ENCODE measurements around the gene HAT1. TPM values are rescaled to one million over a fixed set of nuclear protein-coding genes. Genes with fewer than 3 reads are reported as not detected.
A peak's percentile ranks its signal among the peaks of the same experiment; 100 is the strongest.

HAT1 gene
- total RNA-seq, 1 donor: 46.6 TPM

GRCh38 chr2:171956135-171956825 is 34.0 kb downstream of the HAT1 start:
- TF ChIP-seq CTCF (IDR thresholded peaks at IDR 0.05; ENCODE audit: insufficient read depth, low read depth, low read length): no peak
- H3K4me3 ChIP-seq (ENCODE audit: low read depth, low read length): no peak overlapping the region
- DNase-seq (ENCODE audit: low read depth): peak; percentile 26

GRCh38 chr2:171957061-171957460 is 34.8 kb downstream of the HAT1 start:
- DNase-seq (ENCODE audit: low read depth): peak; percentile 17
- H3K4me3 ChIP-seq (ENCODE audit: low read depth, low read length): no peak overlapping the region
- peak; percentile 17 for TF ChIP-seq CTCF (IDR thresholded peaks at IDR 0.05; ENCODE audit: insufficient read depth, low read depth, low read length)

- DNase-seq (ENCODE audit: low read depth): peak; percentile 74
- no peak for TF ChIP-seq CTCF (IDR thresholded peaks at IDR 0.05; ENCODE audit: insufficient read depth, low read depth, low read length)
Observed at GRCh38 chr2:171958475-171958874, 36.2 kb downstream of the HAT1 start.

GRCh38 chr2:171959998-171960397 is 37.7 kb downstream of the HAT1 start:
- no peak overlapping the region for H3K4me3 ChIP-seq (ENCODE audit: low read depth, low read length)
- no peak for DNase-seq (ENCODE audit: low read depth)
- TF ChIP-seq CTCF (IDR thresholded peaks at IDR 0.05; ENCODE audit: insufficient read depth, low read depth, low read length): no peak

More at GRCh38 chr2:171958475-171958874, 36.2 kb downstream of the HAT1 start:
- no peak overlapping the region for H3K4me3 ChIP-seq (ENCODE audit: low read depth, low read length)

GRCh38 chr2:171960570-171960969 is 38.3 kb downstream of the HAT1 start:
- no peak overlapping the region for H3K4me3 ChIP-seq (ENCODE audit: low read depth, low read length)
- no peak for DNase-seq (ENCODE audit: low read depth)
- no peak for TF ChIP-seq CTCF (IDR thresholded peaks at IDR 0.05; ENCODE audit: insufficient read depth, low read depth, low read length)

GRCh38 chr2:171963198-171963597 is 40.9 kb downstream of the HAT1 start:
- no peak for DNase-seq (ENCODE audit: low read depth)
- TF ChIP-seq CTCF (IDR thresholded peaks at IDR 0.05; ENCODE audit: insufficient read depth, low read depth, low read length): no peak
- H3K4me3 ChIP-seq (ENCODE audit: low read depth, low read length): no peak overlapping the region

- no peak overlapping the region for H3K4me3 ChIP-seq (ENCODE audit: low read depth, low read length)
- no peak for TF ChIP-seq CTCF (IDR thresholded peaks at IDR 0.05; ENCODE audit: insufficient read depth, low read depth, low read length)
- no peak for DNase-seq (ENCODE audit: low read depth)
Observed at GRCh38 chr2:171964308-171964707, 42.0 kb downstream of the HAT1 start.
